ENCODE results near the gene ZNF438. TPM values are rescaled to one million over a fixed set of nuclear protein-coding genes. Genes with fewer than 3 reads are reported as not detected.

Gene ZNF438
- total and polyA plus RNA-seq, 2 of the 4 experiments (the other 2 are of a cell fraction), result 1.8 to 2.9 TPM

DNA sequence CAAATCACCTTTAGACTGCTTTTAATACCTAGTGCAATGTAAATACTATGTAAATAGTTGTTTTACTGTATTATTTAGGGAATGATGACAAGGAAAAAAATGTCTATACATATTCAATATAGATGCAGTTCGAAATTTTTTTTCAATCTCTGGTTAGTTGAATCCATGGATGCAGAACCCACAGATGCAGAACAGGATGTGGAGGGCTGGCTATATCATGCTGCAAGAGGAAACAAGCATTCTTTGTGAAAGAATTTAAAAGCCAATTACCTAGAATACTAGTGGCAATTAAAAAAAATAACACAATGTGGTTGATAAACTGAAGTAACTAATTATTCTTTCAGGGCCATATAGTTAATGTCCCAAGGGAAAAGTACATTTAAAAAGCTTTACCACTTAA is 170.4 kb downstream of the ZNF438 start:
- dilution Hi-C loops (cut with HindIII; ENCODE audit: low sequenced_read_pairs, unreplicated experiment), result no loop called here
- CTCF ChIA-PET, result interaction anchor here (0.6 kb wide), 1 partner anchor 146 kb away, joined by 4 read pairs; no protein-coding TSS in a partner anchor
- no peak overlapping the region for H3K4me2 ChIP-seq (ENCODE audit: low read depth, low read length)
- H3K14ac ChIP-seq (replicated peaks; ENCODE audit: low read depth, low read length), result peak overlapping the region; percentile 53; the same call in 1 of the 2 replicates
- no TSS peak for BruUV-seq (replicated peaks)
- no peak overlapping the region for H2AK9ac ChIP-seq (replicated peaks; ENCODE audit: low read depth, low read length, poor library complexity)
- peak overlapping the region; percentile 47; the same call in 1 of the 2 replicates for H3K4ac ChIP-seq (ENCODE audit: low read depth, low read length)
- H3K9me1 ChIP-seq (ENCODE audit: insufficient read depth, low read length), result peaks cover 14% of the 10 kb centered on the region
- DNase-seq (no peak), ATAC-seq (ENCODE audit: low read depth) (no peak)
- H2BK5ac ChIP-seq (ENCODE audit: low read depth, low read length, poor library complexity, severe bottlenecking), result no peak overlapping the region
- H2BK15ac ChIP-seq (ENCODE audit: low read depth, low read length), result peak overlapping the region; percentile 49; the same call in 1 of the 3 replicates
- peak overlapping the region; percentile 13; the same call in 1 of the 2 replicates for H2BK120ac ChIP-seq (ENCODE audit: low read depth, low read length)
- H2AFZ ChIP-seq (replicated peaks; ENCODE audit: low read length, poor library complexity), result no peak overlapping the region
- no CpG with 5 or more reads among the region's 1 CpG for WGBS, 2 experiments (ENCODE audit: extremely low coverage in 2 of 2, insufficient read length in 1 of 2)
- no peaks in the 10 kb centered on the region for H4K20me1 ChIP-seq (ENCODE audit: insufficient read depth, low read length)
- no peak overlapping the region for H4K5ac ChIP-seq (ENCODE audit: low read depth, low read length)
- no peak overlapping the region for H3K9ac ChIP-seq (ENCODE audit: low read depth, low read length)
- no peak for TF ChIP-seq MAFK (IDR thresholded peaks at IDR 0.05; ENCODE audit: low read depth, low read length)
- TF ChIP-seq RCOR1 (IDR thresholded peaks at IDR 0.05; ENCODE audit: insufficient replicate concordance, low read length), result no peak
- no peak for TF ChIP-seq RFX5 (IDR thresholded peaks at IDR 0.05; ENCODE audit: low read depth, low read length)
- no peak for TF ChIP-seq CTCF (conservative IDR thresholded peaks at IDR 0.05; ENCODE audit: low read depth, low read length)
- no peak for TF ChIP-seq MAZ (IDR thresholded peaks at IDR 0.05; ENCODE audit: borderline replicate concordance, low read depth, low read length)
- no peak for TF ChIP-seq USF2 (IDR thresholded peaks at IDR 0.05; ENCODE audit: low read depth, low read length)
- no peak for TF ChIP-seq POLR2A (IDR thresholded peaks at IDR 0.05; ENCODE audit: low read depth, low read length)
- TF ChIP-seq CEBPB (IDR thresholded peaks at IDR 0.05; ENCODE audit: low read depth, low read length), result no peak
- no peak for TF ChIP-seq NFE2L2 (IDR thresholded peaks at IDR 0.05; ENCODE audit: low read depth, low read length)
- TF ChIP-seq FOS (IDR thresholded peaks at IDR 0.05; ENCODE audit: low read depth, low read length), result no peak
- no peak for TF ChIP-seq CHD1 (IDR thresholded peaks at IDR 0.05; ENCODE audit: low read depth, low read length)
- TF ChIP-seq MXI1 (IDR thresholded peaks at IDR 0.05; ENCODE audit: borderline replicate concordance, low read depth, low read length), result no peak
- TF ChIP-seq, protein P1, sequence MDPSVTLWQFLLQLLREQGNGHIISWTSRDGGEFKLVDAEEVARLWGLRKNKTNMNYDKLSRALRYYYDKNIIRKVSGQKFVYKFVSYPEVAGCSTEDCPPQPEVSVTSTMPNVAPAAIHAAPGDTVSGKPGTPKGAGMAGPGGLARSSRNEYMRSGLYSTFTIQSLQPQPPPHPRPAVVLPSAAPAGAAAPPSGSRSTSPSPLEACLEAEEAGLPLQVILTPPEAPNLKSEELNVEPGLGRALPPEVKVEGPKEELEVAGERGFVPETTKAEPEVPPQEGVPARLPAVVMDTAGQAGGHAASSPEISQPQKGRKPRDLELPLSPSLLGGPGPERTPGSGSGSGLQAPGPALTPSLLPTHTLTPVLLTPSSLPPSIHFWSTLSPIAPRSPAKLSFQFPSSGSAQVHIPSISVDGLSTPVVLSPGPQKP (IDR thresholded peaks at IDR 0.05; ENCODE audit: borderline replicate concordance, low read depth, low read length), result no peak
- TF ChIP-seq BHLHE40 (IDR thresholded peaks at IDR 0.05; ENCODE audit: low read depth, low read length), result no peak
- TF ChIP-seq RAD21 (IDR thresholded peaks at IDR 0.05; ENCODE audit: low read length), result no peak
- TF ChIP-seq SMC3 (IDR thresholded peaks at IDR 0.05; ENCODE audit: low read depth, low read length), result no peak
- no peaks in the 10 kb centered on the region for H3K36me3 ChIP-seq (ENCODE audit: control insufficient read depth, insufficient read depth, low read length)
- no peak overlapping the region for H3K27ac ChIP-seq (ENCODE audit: insufficient read depth, low read length)
- no peak overlapping the region for H3K56ac ChIP-seq (ENCODE audit: extremely low read depth, insufficient read depth, low read length)
- no peaks in the 10 kb centered on the region for H3K9me3 ChIP-seq (ENCODE audit: control insufficient read depth, insufficient read depth, low read length)
- intact Hi-C loops (cut with micrococcal nuclease), result no loop called here
- peak overlapping the region in 1 of 2 experiments; percentile 54; a peak in 1 of 4 replicates for H4K8ac ChIP-seq (ENCODE audit: low read depth in 2 of 2, low read length in 2 of 2)
- H2AK5ac ChIP-seq (ENCODE audit: low read depth, low read length), result no peak overlapping the region
- in situ Hi-C loops (cut with MboI; ENCODE audit: low sequenced_read_pairs), result no loop called here
- H3K18ac ChIP-seq (ENCODE audit: low read depth, low read length), result no peak overlapping the region; the same call in none of the 2 replicates
- peak overlapping the region; percentile 67; the same call in 1 of the 2 replicates for H2BK20ac ChIP-seq (ENCODE audit: low read depth, low read length)
- H3K79me1 ChIP-seq (ENCODE audit: low read depth in 1 of 2, low read length in 2 of 2), result peaks cover 0 to 12% of the 10 kb centered on the region in 2 experiments; a peak in 3 of 4 replicates
- H3K27me3 ChIP-seq (ENCODE audit: control insufficient read depth, insufficient read depth, low read length), result no peaks in the 10 kb centered on the region
- H3K4me3 ChIP-seq (ENCODE audit: insufficient read depth, low read depth, low read length), result no peak overlapping the region
- no peak overlapping the region for H3K23ac ChIP-seq (ENCODE audit: low read depth, low read length)
- 0 out of 2 replicates have a peak overlapping the region, but pooled peaks have one; percentile 12 for H4K91ac ChIP-seq (ENCODE audit: insufficient read depth, low read depth, low read length)
- peaks cover 20% of the 10 kb centered on the region for H3K4me1 ChIP-seq (ENCODE audit: control insufficient read depth, insufficient read depth, low read length)
- POLR2A ChIA-PET (ENCODE audit: unreplicated experiment), result no interaction called here
